NB4 (cell line): ENCODE measurements around the gene SLC15A3.

Source experiments
- MYC ChIP-seq: IDR thresholded peaks from 2 replicates; pipeline ENCODE4 v1.6.1; 2011; ENCODE audit warnings: low read depth, low read length
- POLR2A ChIP-seq: IDR thresholded peaks from 2 replicates; pipeline ENCODE4 v1.6.1; 2011; ENCODE audit warnings: mild to moderate bottlenecking; ENCODE audit not compliant: insufficient read length; ENCODE audit errors: extremely low read depth
- TF ChIP-seq, protein P1 (sequence below): IDR thresholded peaks from one replicate; pipeline ENCODE4 v1.5.1; 2012; ENCODE audit warnings: low read depth, low read length
- TF ChIP-seq, protein P2 (sequence below): IDR thresholded peaks from 2 replicates; pipeline ENCODE4 v1.6.1; 2011; ENCODE audit warnings: low read depth, low read length

DNA sequence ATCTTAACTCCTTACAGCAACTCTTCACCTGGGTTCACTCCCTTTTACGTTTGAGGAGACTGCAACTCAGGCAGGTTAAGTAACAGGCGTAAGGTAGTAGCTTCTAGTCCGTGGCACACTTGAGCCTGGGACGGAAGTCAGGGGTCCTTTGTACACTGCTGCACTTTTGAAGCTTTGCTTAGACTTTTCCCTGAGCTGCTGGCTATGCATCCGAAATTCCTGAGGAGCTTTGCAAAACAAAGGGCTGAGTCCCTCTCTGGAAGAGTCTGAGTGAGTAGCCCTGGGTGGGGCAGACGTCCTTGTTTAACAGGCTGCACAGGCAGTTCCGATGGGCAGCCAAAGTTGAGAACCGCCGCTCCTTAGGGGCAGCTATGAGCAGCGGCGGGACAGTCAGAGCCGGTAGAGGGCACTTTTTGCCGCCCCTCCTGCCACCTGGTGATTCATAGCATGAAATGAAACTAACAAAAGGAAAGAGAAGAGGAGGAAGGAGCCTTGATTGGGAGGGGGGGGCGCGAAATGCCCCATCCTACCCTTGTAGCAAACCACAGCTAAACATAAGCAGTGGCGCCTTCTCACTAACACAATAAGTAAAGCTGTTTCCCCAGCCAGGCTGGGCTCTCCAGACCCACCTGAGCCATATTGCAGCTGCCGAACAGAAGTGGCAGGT lies 36.6 kb downstream of the SLC15A3 start:
- TF ChIP-seq, protein P1, sequence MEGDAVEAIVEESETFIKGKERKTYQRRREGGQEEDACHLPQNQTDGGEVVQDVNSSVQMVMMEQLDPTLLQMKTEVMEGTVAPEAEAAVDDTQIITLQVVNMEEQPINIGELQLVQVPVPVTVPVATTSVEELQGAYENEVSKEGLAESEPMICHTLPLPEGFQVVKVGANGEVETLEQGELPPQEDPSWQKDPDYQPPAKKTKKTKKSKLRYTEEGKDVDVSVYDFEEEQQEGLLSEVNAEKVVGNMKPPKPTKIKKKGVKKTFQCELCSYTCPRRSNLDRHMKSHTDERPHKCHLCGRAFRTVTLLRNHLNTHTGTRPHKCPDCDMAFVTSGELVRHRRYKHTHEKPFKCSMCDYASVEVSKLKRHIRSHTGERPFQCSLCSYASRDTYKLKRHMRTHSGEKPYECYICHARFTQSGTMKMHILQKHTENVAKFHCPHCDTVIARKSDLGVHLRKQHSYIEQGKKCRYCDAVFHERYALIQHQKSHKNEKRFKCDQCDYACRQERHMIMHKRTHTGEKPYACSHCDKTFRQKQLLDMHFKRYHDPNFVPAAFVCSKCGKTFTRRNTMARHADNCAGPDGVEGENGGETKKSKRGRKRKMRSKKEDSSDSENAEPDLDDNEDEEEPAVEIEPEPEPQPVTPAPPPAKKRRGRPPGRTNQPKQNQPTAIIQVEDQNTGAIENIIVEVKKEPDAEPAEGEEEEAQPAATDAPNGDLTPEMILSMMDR, result peak; percentile 62
- TF ChIP-seq POLR2A, result no peak
- TF ChIP-seq MYC, result no peak
- TF ChIP-seq, protein P2, sequence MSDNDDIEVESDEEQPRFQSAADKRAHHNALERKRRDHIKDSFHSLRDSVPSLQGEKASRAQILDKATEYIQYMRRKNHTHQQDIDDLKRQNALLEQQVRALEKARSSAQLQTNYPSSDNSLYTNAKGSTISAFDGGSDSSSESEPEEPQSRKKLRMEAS, result no peak; the same call in 1 of the 2 replicates
